ENCODE measurements around the gene PAPSS1.
"Not testable (repeated sequence)": the region's sequence is repeated elsewhere in the genome, so short reads cannot be mapped to it uniquely, and the experiment has no call there.

Gene PAPSS1

DNA sequence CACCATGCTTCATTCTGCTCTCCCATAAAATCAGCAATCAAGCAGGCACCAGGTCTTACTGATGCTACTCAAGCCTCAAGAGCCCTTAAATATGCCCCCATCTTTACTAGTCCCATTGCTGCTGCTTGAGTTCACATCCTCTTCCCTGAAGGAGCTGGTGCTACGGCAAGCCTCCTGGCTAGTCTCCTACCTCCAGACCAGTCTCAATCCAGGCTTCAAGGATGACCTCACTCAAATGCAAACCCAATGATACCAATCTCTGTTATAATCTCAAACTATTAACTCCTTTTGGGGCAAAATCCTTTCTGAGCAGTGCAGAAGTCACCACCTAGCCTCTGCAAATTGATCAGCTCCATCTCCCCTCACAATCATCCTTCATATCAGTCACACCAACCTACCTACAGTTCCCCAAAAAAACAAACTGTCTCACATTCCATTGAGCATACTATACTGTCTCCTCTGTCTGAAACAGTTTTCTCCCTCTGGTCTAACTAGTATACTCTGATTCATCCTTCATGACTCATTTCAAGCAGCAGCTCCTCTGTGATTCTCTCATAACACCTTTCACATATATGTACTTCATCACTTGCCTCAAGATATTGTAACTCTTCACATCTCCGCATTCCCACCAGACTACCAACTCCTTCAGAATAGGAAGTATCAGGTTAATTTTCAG, 30.0 kb downstream of the PAPSS1 start:
- DNase-seq (ENCODE audit: low read depth, low spot score) = no peak

DNA sequence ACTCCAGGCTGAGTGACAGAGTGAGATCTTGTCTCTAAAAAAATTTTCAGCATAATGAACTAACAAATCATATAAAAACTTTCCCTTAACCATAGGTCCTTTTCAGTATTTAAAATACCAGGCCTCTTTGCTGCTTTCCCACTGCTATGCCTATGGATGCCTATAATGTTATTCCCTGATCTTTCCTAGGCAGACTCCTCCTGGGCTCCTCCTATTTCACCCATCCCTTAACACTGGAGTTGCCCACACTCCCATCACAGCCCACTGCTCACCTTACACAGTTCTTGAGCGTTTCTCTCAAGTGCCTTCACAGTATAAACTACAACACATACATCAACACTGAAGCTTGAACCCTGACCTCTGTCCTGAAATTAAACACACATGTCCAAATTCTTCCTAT, 31.6 kb downstream of the PAPSS1 start:
- no peak for DNase-seq (ENCODE audit: low read depth, low spot score)

DNA sequence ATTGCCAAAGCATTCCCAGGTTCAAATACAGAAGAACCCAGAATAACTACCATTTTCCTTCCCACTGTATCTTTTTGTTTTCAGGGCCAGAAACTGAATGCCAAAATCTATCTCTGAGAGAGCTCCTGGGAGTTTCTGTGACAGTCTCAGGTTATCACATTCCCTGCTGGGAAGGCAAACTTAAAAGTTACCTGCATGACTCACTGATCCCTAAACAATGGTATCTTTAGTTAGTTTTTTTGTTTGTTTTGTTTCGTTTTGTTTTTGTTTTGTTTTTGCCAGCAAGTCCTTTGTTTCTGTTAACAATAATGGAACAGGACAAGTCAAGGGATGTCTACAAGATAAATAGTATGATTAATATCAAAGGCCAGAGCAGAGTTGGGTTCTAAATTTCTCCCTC, 34.3 kb downstream of the PAPSS1 start:
- no peak for DNase-seq (ENCODE audit: low read depth, low spot score)

DNA sequence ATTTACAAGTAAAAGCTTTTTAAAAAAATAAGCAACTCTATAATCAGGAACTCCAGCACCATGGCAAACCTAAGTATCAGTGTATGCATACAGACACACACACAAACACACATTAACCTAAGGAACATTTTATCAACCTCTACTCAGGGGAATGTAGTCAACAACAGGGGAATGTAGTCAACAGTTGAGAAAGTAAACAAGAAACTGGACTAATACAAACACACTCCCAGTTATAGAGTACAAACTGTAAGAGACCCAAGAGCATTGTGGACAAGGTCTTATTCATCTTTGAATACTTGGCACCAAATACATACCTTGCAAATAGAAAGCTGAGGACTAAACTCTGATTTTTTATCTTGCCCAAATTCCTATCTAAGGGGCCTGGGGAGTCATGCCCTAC, 36.2 kb downstream of the PAPSS1 start:
- no peak for DNase-seq (ENCODE audit: low read depth, low spot score)

DNA sequence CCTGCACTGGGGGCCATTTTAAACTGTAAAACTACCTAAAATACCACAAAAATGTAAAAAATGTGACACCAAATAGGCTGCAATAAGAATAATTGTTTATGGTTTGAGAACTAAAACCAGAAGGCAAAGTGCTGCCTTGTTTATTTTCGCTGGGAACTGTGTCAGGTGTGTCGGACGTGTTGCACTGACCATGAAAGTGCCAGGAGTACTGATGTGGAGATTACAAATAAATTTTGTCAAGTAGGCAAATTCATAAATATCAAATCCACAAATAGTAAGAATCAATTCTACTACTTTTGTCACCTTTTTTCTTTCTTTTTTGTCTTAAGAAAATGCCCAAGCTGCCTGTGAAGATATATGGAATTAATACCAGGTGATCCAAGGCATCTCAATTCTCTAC, 37.7 kb downstream of the PAPSS1 start:
- no peak for DNase-seq (ENCODE audit: low read depth, low spot score)

DNA sequence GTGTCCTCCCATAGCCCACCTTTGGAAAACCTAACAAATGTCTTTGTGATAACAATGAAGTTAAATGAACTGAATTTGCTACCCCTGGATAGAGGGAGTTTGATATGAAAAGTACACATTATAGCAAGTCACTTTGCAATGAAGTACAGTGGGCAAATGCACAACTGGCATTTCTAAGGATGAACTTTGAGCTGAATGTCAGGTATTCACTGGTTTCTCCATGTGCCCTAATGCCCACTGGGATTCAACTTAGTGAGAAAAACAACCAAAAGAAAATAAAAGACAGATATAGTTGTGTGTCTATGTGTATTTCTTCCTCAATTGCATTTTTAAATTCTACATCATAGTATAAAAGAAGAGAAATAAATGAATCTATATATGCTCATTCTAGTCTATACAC, 51.0 kb downstream of the PAPSS1 start:
- DNase-seq (ENCODE audit: low read depth, low spot score) = no peak

DNA sequence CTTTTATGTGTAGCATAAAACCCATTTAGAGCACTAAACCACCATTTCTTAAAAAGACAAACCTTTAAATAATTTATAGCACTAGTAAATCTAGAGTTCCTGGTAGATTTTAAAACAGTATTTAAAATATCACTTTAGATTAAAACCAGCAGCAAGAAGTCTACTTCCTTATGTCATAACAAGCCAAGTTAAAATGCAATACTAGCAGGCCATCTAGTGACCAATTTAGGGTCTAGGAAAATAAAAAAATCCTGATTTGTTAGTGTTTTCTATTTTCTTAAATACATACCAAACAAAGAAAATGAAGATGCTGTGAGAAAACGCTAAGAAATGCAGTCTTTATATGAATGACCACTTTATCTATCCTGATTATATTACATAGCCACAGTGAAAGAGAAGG, 53.9 kb downstream of the PAPSS1 start:
- no peak for DNase-seq (ENCODE audit: low read depth, low spot score)

DNA sequence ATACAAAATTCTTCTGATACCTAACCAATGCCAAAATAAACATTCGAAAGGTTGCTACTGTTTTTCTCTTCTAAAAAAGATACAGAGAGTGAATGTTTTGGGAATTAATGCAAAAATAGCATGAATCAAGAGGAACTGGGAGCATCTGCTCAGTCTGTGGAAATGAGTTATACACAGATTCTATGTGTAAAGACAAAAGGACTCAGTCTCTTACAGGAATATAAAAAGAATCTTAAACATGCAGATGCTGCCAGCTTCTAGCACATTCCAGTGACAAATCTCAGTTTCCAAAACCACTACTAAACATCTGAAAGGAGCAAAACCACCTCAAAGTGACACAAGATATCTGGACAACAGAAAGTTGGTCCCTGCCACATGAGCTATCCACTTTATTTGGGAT, 55.0 kb downstream of the PAPSS1 start:
- DNase-seq (ENCODE audit: low read depth, low spot score) = no peak

DNA sequence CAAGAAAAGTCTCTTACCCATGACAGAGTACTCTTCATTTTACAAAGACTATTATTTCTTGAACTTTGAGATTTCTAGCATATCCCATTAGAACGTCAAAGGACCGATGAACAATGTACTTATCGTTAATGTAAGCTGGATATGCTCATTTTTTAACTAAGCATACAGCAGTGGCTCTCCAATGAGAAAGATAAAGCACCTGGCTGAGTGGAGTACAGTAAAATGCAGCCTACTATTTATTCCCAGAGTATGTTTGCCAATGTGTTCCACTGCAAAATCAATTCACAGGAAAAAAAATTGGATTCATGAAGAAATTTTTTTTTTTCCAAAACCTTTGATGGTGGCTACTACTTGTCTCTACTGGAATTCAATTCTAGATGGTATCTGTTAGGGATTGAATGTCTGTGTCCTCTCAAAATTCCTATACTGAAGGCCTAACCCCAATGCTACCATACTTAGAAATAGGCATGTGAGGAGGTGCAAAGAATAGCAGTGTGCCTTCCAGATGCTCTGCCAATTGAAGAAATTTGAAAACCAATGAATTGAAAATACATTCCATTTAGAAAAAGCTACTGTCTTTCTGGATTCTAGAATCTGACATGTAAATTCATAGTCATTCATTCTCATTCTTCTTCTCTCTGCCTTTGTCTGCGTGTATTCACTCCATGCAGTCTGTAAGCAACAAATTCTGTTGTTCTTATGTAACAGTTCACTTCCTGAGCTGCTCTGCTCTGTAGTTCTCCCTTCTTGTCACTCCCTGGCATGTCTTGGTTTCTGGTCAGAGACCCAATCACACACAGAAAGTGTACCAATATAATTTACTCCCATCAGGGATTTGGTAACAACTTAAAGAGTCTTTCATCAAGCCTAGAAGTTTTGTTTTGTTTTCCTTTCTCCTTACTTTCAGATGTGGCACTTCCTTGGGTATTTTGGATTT, 61.4 kb downstream of the PAPSS1 start:
- no peak for DNase-seq (ENCODE audit: low read depth, low spot score)

DNA sequence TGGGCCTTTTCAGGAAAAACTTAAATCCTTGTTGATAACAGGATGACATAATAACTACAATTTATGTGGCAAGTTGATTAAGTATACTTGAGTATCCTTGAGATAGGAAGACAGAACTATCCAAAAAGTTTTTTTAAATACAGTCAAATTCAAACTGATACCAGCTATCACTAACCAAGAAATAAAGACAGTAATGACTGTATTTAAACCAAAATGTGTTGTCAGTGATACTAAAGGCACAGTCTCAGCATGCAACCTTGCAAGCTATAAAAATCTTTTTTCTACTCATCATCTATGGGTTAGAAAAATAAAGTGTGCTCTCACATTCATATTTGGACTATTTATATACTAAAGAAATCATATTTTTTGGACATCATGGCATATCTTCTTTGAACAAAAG, 64.7 kb downstream of the PAPSS1 start:
- no peak for DNase-seq (ENCODE audit: low read depth, low spot score)

DNA sequence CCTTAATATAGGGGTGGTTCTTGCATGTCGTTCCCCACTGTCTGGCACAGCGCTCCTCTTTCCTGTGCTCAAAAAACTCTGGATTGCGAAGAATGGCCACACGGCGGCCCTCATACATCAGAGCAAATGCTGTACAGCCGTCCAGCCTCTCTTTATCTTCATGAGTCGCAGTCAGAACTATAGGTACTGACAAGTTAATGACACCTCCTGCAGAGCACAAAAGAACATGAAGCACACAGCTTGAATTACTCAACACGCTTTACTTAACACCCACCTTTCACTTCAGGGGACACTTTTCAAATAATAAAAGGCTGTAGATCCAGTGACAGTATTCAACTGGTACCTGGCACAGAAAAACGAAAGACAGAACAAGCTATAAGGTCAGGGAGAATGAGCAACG, 65.3 kb downstream of the PAPSS1 start:
- no peak for DNase-seq (ENCODE audit: low read depth, low spot score)

DNA sequence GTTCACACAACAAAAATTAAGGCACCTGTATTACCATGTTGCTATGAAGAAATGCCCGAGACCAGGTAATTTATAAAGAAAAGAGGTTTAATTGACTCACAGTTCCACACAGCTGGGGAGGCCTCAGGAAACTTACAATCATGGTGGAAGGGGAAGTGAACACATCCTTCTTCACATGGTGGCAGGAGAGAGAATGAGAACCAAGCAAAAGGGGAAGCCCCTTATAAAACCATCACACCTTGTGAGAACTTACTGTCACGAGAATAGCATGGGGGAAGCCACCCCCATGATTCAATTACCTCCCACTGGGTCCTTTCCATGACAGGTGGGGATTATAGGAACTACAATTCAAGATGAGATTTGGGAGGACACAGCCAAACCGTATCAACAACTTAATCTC, 68.6 kb downstream of the PAPSS1 start:
- not testable (repeated sequence) for DNase-seq (ENCODE audit: low read depth, low spot score)

DNA sequence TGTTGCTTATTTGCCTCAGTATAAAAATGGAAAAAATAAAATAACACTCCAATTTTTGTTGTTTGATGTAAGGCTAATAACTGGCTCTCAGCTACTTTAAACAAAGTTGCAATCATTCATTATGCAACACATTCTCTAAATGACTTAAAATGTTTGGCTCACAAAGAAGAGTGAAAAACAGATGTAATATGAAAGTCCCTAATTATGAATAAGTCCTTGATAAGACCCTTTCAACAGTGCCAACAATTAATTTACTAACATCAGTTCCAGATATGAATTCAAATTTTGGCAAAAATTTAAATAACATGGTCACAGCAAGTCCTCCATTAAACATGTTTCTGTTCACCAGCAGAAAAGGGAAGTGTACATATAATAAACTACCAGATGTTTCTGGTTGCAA, 69.8 kb downstream of the PAPSS1 start:
- DNase-seq (ENCODE audit: low read depth, low spot score) = no peak

DNA sequence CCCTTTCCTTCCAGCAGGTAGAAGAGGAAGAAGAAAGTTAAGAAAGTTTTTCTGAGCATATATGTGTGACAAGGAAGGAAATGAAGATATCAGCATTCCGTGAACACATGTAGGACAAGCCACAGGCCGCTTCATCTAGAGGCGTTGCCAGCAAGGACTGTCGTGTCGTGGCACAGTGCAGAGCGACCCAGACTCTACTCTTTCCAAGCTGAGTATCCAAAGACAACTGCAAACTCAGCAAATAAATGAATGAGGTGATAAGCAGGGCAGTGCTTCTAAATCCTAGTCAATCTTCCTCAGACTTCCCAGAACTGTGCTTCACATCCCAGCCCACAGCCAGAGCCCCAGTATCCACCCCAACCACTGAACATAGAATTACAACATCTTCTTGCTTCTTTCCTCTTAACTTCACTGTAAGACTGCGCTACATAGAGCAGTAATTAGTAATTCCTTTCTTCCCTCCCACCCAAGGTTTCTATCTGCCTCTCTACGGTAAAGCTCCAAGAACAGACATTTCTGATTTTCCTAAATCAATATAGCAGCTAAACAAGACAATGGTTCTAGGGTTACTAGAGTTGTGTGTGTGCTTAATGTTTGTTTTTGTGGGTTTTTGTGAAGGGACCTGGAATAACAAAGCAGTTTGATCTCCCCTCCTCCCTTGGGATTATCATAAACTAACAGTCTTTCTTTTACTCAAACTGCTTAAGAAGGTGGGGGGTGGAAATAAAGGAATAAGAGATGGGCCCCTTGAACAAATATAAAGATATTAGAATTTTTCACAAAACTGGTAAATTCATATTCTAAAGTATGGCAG, 71.6 kb downstream of the PAPSS1 start:
- DNase-seq (ENCODE audit: low read depth, low spot score) = no peak

DNA sequence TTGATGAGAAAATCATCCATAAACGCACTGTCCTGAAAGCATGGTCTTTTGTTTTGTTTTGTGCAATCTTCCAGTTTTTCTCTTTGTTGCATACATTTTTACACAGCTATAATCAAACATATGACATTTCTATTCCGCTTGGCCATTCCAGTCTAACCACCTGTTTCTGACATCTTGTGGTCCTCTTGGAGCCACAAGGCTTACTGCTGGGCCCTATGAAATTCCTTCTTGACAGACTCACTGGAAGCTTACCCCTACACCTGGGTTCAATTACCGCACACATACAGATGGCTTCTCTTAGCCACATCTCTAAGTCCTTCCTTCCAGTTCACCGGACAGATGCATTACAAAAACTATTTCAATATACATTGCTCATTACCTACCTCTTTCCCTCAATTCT, 72.4 kb downstream of the PAPSS1 start:
- DNase-seq (ENCODE audit: low read depth, low spot score) = no peak

DNA sequence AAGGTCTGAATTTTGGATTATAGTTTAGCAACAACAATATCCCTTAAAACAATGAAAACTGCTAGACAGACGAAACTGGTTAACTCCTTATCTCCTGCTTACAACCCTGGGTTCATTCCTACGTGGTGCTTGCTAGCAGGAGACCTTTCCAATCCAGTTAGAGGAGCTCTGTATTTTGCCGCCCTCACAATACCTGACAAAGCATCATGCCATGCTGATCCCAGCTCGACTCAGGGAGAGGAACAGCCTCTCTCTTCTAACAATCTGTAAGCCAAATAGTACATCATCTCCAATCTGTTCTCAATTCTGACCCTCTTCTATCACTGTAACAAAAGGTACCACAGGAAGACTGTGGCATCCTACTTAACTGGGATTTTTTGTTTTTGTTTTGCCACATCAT, 74.4 kb downstream of the PAPSS1 start:
- no peak for DNase-seq (ENCODE audit: low read depth, low spot score)

DNA sequence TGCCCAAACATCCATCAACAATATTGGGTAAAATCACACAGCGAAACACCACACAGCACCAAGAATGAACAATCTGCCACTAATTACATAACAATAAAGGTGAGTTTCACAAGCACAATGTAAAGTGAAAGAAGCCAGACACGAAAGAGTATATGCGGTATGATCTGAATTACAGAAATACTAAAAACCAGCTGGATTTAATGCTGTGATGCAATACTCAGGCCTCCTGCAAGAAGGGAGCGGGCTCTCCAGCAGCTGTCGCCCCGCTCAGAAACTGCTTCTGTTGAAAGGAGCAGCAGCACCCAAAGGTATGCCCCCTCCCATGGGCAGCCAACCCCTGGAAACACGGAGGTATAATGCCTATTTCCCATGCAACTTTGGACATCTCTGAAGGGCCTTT, 77.0 kb downstream of the PAPSS1 start:
- no peak for DNase-seq (ENCODE audit: low read depth, low spot score)

DNA sequence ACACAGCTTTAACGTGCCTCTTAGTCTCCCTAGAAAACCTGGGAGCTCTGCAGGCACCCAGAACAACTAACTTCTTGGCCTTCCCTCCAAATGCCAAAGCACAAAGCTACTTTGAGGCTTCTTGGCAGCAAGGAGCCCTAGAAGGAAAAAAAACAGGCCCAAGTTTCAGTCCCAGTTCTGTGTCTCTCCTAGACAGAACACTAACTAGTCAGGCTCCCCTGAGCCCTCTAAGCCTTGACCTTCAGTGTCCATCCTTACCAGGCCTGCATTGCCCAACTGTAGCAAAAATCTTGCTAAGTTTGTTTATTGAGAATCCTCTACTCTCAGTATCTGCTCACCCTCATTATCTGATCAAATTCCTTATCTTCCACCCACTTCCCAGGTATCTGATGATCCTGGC, 79.2 kb downstream of the PAPSS1 start:
- DNase-seq (ENCODE audit: low read depth, low spot score) = no peak

DNA sequence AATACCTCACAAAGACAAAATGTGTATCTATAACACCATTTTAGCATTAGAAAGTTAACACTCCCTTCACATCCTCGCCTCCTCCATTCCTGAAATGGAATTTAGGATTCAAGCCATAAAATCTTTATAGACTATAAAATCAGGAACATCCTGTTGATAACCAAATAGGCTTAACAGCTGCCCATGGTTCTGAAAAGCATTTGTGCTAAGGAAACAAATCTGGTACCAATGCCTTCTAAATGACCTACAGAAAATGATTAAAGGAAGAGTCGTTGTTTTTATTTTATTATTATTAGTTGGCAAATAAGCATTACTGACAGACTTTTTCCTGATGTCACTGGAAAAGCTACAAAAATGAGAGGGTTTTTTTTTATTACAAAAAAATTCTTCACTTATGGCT, 79.8 kb downstream of the PAPSS1 start:
- DNase-seq (ENCODE audit: low read depth, low spot score) = no peak

DNA sequence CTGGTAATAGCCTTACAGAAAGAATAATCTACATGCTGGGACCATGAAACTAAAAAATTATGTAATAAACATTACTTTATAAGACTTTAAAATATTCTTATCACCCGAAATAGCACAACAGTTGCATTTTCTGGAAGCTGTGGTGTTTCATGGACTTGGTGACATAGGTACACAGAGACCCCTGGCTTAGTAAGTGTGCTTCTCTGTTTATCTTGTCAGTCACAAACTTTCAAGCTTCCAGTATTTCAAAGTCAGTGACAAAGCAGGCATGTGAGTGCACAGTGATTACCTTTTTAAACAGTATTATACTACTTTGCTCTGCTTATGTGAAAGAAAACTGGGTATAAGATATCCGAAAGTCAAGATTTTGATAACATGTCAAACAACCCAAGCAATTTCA, 84.3 kb downstream of the PAPSS1 start:
- DNase-seq (ENCODE audit: low read depth, low spot score) = no peak

DNA sequence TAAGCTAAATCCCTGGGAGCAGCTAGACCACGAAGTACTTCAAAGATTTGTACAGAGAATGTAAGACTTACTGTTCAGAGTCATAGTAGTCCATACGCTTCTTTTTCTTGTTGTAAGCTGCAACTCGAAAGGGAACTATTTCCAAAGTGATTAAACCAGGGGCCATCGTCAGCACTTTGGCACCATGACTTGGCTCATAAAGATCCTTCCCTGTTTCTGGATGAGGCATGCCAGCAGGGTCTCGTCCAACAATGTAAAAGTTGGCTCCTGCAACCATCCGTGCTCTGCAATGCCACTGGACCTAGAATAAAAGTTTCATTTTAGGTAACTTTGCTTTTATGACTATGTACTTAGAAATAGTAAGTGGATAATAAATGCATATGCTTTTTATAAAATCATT, 88.5 kb downstream of the PAPSS1 start:
- DNase-seq (ENCODE audit: low read depth, low spot score) = no peak

DNA sequence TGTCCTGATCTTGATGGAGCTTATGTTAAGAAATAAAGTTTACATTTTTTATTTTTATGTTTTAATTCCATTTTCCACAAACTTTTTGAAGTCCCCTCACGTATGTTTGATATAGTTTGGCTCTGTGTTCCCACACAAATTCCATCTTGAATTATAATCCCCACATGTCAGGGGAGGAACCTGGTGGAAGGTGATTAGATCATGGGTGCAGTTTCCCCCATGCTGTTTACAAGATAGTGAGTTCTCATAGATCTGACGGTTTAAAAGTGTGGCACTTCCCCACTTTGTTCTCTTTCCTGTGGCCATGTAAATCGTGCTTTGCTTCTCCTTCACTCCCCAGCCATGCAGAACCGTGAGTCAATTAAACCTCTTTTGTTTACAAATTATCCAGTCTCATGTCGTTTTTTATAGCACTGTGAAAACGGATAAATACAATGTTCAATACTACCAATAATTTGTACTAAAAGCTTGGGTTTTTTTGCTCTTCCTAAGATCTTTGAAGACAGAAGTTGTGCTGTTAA, 89.8 kb downstream of the PAPSS1 start:
- no peak for DNase-seq (ENCODE audit: low read depth, low spot score)
